Measurements from ENCODE around the gene AAK1. TPM values are rescaled to one million over a fixed set of nuclear protein-coding genes. Genes with fewer than 3 reads are reported as not detected.
"Not testable (repeated sequence)": the region's sequence is repeated elsewhere in the genome, so short reads cannot be mapped to it uniquely, and the experiment has no call there.

The AAK1 gene
- total RNA-seq, 2 donors from 2014 or later, result 187 to 243 TPM

GRCh38 chr2:69436938-69437750 is 206.4 kb downstream of the AAK1 start, which contains the start of gene NFU1:
Gene NFU1 (minus strand): TSS chr2:69437435. CDS start chr2:69437422, 13 bp downstream.
- ATAC-seq, result peak; percentile 83
- peak; percentile 69 to 75 (median 71) for DNase-seq
- Mint-ChIP-seq H3K27me3 (no peaks in the 10 kb centered on the region), H3K36me3 (ENCODE audit: low read depth) (no peaks in the 10 kb centered on the region), H3K4me3 (peak within 1 kb of the TSS; percentile 93), H3K4me1 (peaks cover 15% of the 10 kb centered on the region), H3K27ac (peak within 1 kb of the TSS; percentile 97)
- H3K9me3 ChIP-seq (ENCODE audit: control insufficient read depth, low read length, poor library complexity, severe bottlenecking), result no peaks in the 10 kb centered on the region

DNA sequence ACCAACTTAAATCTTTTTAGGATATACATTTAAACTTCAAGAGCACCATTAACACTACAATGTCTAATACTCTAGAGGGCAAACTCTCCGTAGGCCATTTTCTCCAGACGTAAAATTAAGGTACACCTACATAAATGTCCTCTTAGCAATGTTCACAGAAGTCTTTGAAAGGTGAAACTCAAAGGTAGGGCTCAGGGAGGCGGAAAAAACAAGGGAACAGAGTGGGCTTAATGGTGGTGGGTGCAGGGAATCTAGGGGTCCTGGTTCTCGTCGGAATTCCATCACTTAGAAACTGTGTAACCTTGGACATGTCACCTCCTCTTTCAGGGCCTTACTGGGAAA is 207.0 kb downstream of the AAK1 start:
- no peaks in the 10 kb centered on the region for H3K27me3 Mint-ChIP-seq
- H3K9me3 ChIP-seq (ENCODE audit: control insufficient read depth, low read length, poor library complexity, severe bottlenecking), result no peaks in the 10 kb centered on the region
- no peaks in the 10 kb centered on the region for H3K36me3 Mint-ChIP-seq (ENCODE audit: low read depth)
- DNase-seq (no peak), ATAC-seq (peak; percentile 5)
- peaks cover 15% of the 10 kb centered on the region for H3K4me1 Mint-ChIP-seq
- peak overlapping the region; percentile 97 for H3K27ac Mint-ChIP-seq
- peak overlapping the region; percentile 93 for H3K4me3 Mint-ChIP-seq

GRCh38 chr2:69434753-69435152 is 208.8 kb downstream of the AAK1 start:
- peaks cover 15% of the 10 kb centered on the region for H3K4me1 Mint-ChIP-seq
- no peaks in the 10 kb centered on the region for H3K36me3 Mint-ChIP-seq (ENCODE audit: low read depth)
- H3K9me3 ChIP-seq (ENCODE audit: control insufficient read depth, low read length, poor library complexity, severe bottlenecking), result no peaks in the 10 kb centered on the region
- no peak for DNase-seq
- H3K27ac Mint-ChIP-seq, result no peak overlapping the region
- no peaks in the 10 kb centered on the region for H3K27me3 Mint-ChIP-seq
- H3K4me3 Mint-ChIP-seq, result no peak overlapping the region
- no peak for ATAC-seq

- Mint-ChIP-seq H3K4me1 (peaks cover 5% of the 10 kb centered on the region), H3K27ac (no peak overlapping the region), H3K27me3 (no peaks in the 10 kb centered on the region), H3K36me3 (ENCODE audit: low read depth) (no peaks in the 10 kb centered on the region), H3K4me3 (no peak overlapping the region)
- ATAC-seq, result no peak
- no peaks in the 10 kb centered on the region for H3K9me3 ChIP-seq (ENCODE audit: control insufficient read depth, low read length, poor library complexity, severe bottlenecking)
- DNase-seq, result no peak
Observed at GRCh38 chr2:69429491-69430183, 213.9 kb downstream of the AAK1 start.

- ATAC-seq (no peak), DNase-seq (no peak)
- Mint-ChIP-seq H3K4me3 (no peak overlapping the region), H3K27me3 (no peaks in the 10 kb centered on the region), H3K27ac (no peak overlapping the region), H3K4me1 (peaks cover 3% of the 10 kb centered on the region), H3K36me3 (ENCODE audit: low read depth) (no peaks in the 10 kb centered on the region)
- H3K9me3 ChIP-seq (ENCODE audit: control insufficient read depth, low read length, poor library complexity, severe bottlenecking), result no peaks in the 10 kb centered on the region
Observed at GRCh38 chr2:69428981-69429380, 214.6 kb downstream of the AAK1 start.

DNA sequence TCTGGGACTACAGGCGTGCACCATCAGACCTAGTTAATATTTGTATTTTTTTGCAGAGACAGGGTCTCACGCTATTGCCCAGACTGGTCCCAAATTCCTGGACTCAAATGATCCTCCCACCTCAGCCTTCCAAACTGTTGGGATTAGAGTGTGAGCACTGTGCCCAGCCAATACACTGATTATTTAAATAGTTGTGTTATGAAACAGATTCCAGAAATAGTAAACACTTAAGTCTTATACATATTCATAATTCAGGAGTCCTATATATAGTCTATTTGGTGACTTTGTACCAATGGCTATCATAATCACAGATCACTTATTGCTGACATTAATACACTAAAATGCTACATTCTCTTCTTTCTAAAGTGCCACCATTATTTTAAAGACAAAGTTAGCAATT is 219.1 kb downstream of the AAK1 start:
- ATAC-seq, result no peak

DNA sequence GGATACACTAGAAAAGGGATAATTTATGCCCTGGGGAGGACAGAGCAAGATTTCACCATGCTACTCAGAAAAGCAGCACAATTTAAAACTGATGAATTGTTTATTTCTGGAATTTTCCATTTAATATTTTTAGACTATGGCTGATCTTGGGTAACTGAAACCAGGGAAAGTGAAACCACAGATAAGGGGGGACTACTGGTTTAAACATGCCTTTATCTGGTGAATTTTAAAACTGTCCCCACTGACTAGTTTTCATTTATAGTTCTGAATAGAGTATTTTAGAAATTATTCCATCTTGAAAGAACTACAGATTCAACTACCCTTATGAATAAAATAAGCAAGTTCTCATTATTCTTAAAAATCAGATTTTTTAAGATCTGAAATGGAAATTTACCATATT is 221.3 kb downstream of the AAK1 start:
- ATAC-seq (no peak), DNase-seq (no peak)
- peaks cover 3% of the 10 kb centered on the region for H3K36me3 Mint-ChIP-seq (ENCODE audit: low read depth)
- no peaks in the 10 kb centered on the region for H3K27me3 Mint-ChIP-seq
- no peak overlapping the region for H3K27ac Mint-ChIP-seq
- H3K4me1 Mint-ChIP-seq, result peaks cover 2% of the 10 kb centered on the region
- no peaks in the 10 kb centered on the region for H3K9me3 ChIP-seq (ENCODE audit: control insufficient read depth, low read length, poor library complexity, severe bottlenecking)
- no peak overlapping the region for H3K4me3 Mint-ChIP-seq

More for the DNA sequence above, 219.1 kb downstream of the AAK1 start:
- no peaks in the 10 kb centered on the region for H3K27me3 Mint-ChIP-seq
- H3K4me3 Mint-ChIP-seq, result no peak overlapping the region
- H3K9me3 ChIP-seq (ENCODE audit: control insufficient read depth, low read length, poor library complexity, severe bottlenecking), result no peaks in the 10 kb centered on the region
- H3K36me3 Mint-ChIP-seq (ENCODE audit: low read depth), result peaks cover 3% of the 10 kb centered on the region
- peaks cover 2% of the 10 kb centered on the region for H3K4me1 Mint-ChIP-seq
- DNase-seq, result no peak
- no peak overlapping the region for H3K27ac Mint-ChIP-seq

GRCh38 chr2:69419111-69419510 is 224.4 kb downstream of the AAK1 start:
- H3K9me3 ChIP-seq (ENCODE audit: control insufficient read depth, low read length, poor library complexity, severe bottlenecking); H3K4me3 Mint-ChIP-seq; DNase-seq; H3K4me1 Mint-ChIP-seq; H3K27me3 Mint-ChIP-seq; H3K36me3 Mint-ChIP-seq (ENCODE audit: low read depth); ATAC-seq; H3K27ac Mint-ChIP-seq: not testable (repeated sequence)

GRCh38 chr2:69416147-69416546 is 227.4 kb downstream of the AAK1 start:
- Mint-ChIP-seq H3K4me3 (no peak overlapping the region), H3K27ac (no peak overlapping the region), H3K4me1 (peaks cover 2% of the 10 kb centered on the region), H3K27me3 (no peaks in the 10 kb centered on the region), H3K36me3 (ENCODE audit: low read depth) (peaks cover 3% of the 10 kb centered on the region)
- DNase-seq, result no peak
- H3K9me3 ChIP-seq (ENCODE audit: control insufficient read depth, low read length, poor library complexity, severe bottlenecking), result no peaks in the 10 kb centered on the region
- no peak for ATAC-seq

Other genes with a start within 250 kb of the AAK1 start
- 10 to 100 TPM; 17.8 to 23.2 TPM for gene NFU1, start 206.3 kb downstream of the AAK1 start, total RNA-seq
- gene ANXA4, start 98.4 kb upstream of the AAK1 start, total RNA-seq, result 10 to 100 TPM; 11.4 to 13.4 TPM
- gene GMCL1, start 185.9 kb upstream of the AAK1 start, total RNA-seq, result 10 to 100 TPM; 25.1 to 26.0 TPM

All from T-helper 17 cell (primary cell).